AG09309 (cell line): ENCODE results near the gene TRDN.

Source experiments
- DNase-seq: peaks from one replicate; pipeline ENCODE4 v3.0.0-alpha.2; 2010; ENCODE audit warnings: low read depth
- H3K4me3 ChIP-seq: 2 replicates; pipeline ENCODE4 v1.5.1; 2011; ENCODE audit warnings: mild to moderate bottlenecking, low read depth, low read length, moderate library complexity; ENCODE audit not compliant: control insufficient read depth
- TF ChIP-seq, protein P1 (sequence below): IDR thresholded peaks from 2 replicates; pipeline ENCODE4 v1.5.1; 2011; ENCODE audit warnings: mild to moderate bottlenecking, low read depth, low read length, inconsistent platforms; ENCODE audit not compliant: insufficient read depth, control insufficient read depth; ENCODE audit errors: missing control alignments

Gene TRDN

DNA sequence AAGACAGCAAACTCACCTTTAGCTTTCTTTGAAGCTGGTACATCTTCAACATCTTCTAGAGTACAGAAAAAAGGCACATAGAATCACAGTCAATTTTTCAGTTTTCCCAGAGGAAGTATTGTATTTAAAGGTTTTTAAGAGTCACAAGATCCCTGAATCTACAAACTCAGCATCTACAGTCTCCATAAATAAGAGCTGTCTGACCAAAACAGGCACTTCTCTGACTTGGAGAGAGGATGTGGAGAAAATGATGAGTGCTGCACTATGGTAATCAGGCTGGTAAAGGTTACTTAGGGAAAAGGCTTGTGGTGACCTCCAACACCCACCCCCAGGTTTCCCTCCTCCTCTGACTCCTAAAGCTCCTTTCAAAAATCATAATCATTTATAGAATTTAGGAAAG is 412.7 kb downstream of the TRDN start:
- no peak overlapping the region for H3K4me3 ChIP-seq
- TF ChIP-seq, protein P1, sequence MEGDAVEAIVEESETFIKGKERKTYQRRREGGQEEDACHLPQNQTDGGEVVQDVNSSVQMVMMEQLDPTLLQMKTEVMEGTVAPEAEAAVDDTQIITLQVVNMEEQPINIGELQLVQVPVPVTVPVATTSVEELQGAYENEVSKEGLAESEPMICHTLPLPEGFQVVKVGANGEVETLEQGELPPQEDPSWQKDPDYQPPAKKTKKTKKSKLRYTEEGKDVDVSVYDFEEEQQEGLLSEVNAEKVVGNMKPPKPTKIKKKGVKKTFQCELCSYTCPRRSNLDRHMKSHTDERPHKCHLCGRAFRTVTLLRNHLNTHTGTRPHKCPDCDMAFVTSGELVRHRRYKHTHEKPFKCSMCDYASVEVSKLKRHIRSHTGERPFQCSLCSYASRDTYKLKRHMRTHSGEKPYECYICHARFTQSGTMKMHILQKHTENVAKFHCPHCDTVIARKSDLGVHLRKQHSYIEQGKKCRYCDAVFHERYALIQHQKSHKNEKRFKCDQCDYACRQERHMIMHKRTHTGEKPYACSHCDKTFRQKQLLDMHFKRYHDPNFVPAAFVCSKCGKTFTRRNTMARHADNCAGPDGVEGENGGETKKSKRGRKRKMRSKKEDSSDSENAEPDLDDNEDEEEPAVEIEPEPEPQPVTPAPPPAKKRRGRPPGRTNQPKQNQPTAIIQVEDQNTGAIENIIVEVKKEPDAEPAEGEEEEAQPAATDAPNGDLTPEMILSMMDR = no peak
- DNase-seq = no peak

DNA sequence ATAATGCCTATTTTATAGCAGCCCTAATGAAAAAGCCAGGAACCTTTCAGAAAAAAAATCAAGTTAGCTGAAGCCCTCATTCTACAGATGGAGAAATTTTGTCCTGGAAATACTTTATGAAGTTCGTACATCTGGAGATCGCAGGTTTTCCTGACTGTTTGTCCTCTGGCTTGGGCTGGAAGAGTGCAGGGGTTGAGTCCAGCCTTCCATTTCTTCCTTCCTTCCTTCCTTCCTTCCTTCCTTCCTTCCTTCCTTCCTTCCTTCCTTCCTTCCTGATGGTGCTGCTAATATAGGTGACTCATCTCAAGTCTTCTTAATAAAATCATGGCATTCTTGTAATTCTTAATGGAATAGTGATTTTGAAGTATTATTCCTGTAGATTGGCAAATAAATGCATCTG is 413.3 kb downstream of the TRDN start:
- DNase-seq = no peak
- no peak overlapping the region for H3K4me3 ChIP-seq
- TF ChIP-seq, protein P1 = no peak

GRCh38 chr6:123215211-123215610 is 421.5 kb downstream of the TRDN start:
- H3K4me3 ChIP-seq = no peak overlapping the region
- TF ChIP-seq, protein P1 = no peak
- DNase-seq = no peak

DNA sequence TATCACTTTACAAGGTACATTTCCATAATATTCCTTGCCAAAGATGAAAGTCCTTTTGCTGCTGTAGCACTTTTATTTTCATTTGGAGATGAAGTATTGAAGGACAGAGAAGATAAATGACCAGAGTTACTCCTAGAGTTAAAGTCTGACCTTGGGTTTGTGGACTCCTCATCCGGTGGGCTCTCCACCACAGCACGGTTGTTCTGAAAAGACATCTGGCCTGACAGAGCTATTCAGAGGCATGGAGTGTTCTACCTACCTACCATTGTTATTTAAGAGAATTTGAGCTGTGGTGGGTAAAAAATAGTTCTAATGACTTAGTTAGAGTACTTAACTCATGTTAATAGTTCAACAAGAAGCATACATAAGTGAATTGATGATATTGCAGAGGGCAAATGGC is 422.3 kb downstream of the TRDN start:
- TF ChIP-seq, protein P1 = no peak
- no peak for DNase-seq
- H3K4me3 ChIP-seq = no peak overlapping the region

DNA sequence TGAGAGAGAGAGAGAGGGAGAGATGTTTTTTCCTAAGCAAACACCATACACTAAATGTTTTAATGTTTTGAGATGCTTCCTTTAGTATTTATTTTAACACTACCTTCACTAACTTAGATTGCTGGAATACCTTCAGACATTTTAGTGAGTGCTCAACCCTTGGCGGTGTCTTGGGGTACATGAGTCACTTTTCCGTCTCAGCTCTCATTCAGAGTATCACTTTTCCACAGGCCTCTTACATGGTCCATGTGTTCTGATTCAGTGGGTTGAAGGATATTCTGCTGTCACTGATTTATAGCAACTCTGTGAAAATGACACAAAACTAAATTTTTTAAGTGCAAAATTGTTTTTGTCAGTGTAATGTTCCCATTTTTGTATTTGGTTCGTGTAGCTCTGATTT is 422.8 kb downstream of the TRDN start:
- TF ChIP-seq, protein P1 = no peak
- H3K4me3 ChIP-seq = no peak overlapping the region
- DNase-seq = no peak

GRCh38 chr6:123211777-123212545 is 424.8 kb downstream of the TRDN start:
- TF ChIP-seq, protein P1 = no peak
- H3K4me3 ChIP-seq = no peak overlapping the region
- DNase-seq = no peak
